GM10847 (cell line): ENCODE measurements around the gene RPL13.

Experiments
- POLR2A ChIP-seq: IDR thresholded peaks from 2 replicates; pipeline ENCODE4 v1.6.1; 2011; ENCODE audit not compliant: insufficient read length; ENCODE audit errors: extremely low read depth

RPL13 gene

GRCh38 chr16:89567656-89568594, 7.4 kb downstream of the RPL13 start:
- TF ChIP-seq POLR2A = no peak

- no peak for TF ChIP-seq POLR2A
Observed at GRCh38 chr16:89569506-89570341, 9.2 kb downstream of the RPL13 start.

DNA sequence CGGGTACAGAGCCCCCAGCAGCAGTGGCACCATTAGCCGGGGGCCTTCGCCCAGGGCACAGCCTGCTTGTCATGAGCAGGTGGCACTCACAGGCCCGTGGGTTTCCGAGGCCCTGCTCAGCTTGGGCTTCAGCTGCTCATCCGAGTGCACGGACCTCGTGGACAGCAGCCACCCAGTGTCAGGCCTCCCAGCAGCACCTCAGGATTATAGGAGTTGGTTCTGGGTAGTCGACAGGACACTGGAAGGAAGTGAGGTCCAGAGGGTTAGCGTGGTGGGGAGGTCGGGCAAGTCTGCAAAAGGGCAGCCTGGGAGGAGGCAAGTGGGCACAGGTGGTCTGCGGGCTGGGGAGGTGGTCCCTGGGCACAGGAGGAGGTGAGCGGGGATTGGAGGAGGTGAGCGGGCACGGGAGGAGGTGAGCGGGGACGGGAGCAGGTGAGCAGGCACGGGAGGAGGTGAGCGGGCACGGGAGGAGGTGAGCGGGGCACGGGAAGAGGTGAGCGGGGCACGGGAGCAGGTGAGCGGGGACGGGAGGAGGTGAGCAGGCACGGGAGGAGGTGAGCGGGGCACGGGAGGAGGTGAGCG, 10.0 kb downstream of the RPL13 start:
- no peak for TF ChIP-seq POLR2A

DNA sequence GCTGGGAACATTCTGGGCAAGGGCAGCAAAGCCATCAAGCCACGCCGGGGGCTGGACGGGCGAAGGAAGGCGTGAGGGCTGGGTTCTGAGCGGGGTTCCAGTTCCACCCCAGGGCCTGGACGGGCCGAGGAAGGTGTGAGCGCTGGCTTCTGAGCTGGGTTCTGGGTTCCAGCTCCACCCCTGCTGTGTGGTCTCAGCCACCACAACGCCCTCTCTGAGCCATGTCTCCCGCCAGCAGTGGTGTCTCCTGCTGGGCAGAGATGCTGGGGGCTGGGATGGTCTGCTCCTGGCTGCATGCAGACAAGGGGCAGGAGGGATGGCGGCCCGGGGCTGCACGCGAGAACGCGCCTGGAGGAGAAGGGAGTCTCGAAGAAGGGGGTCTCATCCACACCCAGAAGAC, 11.2 kb downstream of the RPL13 start:
- TF ChIP-seq POLR2A = no peak

DNA sequence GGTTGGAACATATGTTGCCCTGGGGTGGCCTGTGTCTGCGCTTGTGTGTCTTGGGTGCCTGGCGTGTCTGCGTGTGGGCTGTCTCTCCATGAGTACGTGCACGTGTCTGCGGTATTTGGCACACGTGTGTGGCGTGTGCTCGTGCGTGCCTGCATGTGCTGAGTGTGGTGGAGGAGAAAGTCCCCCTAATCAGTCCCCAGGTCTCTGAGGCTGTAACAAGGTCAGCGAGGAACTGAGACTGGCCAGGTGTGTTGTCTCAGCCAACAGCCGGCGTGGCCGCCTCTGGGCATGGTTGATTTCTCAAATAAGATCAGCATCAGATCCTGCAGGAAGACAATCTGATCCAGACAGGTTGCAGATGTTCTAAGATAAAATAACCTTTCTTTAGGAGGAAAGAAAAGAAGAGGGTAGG, 11.6 kb downstream of the RPL13 start:
- no peak for TF ChIP-seq POLR2A

GRCh38 chr16:89572485-89573205, 12.2 kb downstream of the RPL13 start:
- no peak for TF ChIP-seq POLR2A

DNA sequence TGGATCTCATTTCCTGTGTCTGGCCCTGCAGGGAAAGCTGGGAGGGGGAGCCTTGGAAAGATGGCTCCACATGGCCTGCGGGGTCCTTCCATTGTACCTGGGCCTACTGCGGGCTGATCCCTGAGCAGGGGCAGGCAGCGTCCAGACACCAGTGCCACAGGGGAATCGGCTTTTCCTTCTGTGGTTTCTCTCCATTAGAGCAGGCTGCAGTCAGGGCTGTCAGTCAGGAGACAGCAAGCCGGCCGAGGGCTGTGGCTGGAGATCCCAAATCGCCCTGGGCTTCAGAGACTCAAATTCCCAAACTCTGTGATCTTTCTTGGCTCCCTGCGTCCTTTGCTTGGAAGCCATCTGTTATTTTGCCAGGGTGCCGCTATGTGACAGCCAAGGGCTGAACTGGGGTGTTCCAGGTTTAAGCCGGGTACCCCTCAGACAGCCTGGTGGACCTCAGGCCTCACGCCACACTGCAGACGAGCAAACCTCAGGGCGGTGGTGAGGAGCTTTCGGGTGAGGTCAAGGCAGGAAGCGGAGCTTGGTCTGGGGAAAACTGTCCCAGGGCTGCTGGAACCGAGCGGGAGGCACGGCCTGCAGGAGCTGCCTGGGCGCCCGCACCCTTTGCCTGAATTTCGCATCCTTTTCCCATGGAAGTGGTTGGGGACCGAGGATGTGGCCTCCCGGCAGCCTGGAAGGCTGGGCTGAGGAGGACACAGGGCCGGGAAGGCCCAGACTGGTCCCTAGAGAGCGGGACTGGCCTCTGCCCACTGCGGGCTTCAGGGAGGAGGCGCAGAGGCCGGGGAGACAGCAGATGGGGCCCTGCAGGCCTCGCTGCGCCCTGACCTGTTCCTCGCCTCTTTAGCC, 13.6 kb downstream of the RPL13 start:
- TF ChIP-seq POLR2A = no peak

- TF ChIP-seq POLR2A = no peak
Observed at GRCh38 chr16:89574681-89575246, 14.3 kb downstream of the RPL13 start.

DNA sequence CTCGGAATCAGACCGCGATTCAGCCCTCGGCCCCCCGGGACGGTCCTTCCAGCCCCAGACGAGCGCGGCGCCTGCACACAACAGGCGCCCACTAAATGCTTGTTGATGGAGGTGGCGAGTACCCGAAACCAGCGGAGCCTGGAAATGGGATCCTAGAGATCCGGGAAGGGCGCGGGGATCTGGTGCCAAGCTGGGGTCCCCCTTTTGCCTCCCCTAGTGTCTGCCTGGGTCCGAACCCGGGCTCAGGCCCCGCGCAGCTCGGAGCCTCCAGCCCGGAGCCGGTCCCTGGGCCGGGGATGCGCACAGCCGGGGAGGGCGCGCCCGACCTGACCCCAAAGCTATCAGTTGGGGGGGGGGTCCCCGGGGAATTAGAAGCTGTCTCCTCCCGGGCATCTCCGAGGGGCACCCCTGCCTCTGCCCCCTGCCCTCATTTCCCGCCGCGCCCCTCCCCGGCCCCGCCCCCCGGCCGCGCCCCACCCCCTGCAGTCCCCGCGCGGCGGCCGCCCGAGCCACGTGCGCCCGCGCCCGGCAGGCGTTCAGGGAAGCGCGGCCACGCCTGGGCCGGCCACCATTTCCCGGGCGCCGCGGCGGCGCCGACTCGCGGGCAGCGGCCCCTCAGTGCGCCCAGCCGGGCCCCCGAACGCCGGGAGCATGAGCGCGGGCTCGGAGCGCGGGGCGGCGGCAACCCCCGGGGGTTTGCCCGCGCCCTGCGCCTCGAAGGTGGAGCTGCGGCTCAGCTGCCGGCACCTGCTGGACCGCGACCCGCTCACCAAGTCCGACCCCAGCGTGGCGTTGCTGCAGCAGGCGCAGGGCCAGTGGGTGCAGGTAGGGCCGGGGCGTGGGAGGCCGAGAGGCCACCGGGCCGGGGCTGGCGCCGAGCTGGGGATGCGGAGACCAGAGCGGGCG, 15.0 kb downstream of the RPL13 start, which contains the start of gene CPNE7:
Gene CPNE7 (plus strand): TSS at position 512 of the 906 bp plus-strand sequence. CDS start 140 bp downstream, at position 652.
- no peak for TF ChIP-seq POLR2A

GRCh38 chr16:89576153-89577054, 15.9 kb downstream of the RPL13 start:
- TF ChIP-seq POLR2A = no peak

GRCh38 chr16:89577055-89577759, 16.7 kb downstream of the RPL13 start:
- no peak for TF ChIP-seq POLR2A
